SU-DHL-6 (cell line): ENCODE results near the gene CEP104.
"Not testable (repeated sequence)": the region's sequence is repeated elsewhere in the genome, so short reads cannot be mapped to it uniquely, and the experiment has no call there.

Experiments
- H2AFZ ChIP-seq: fragments of 200-600 bp; sonication (generic); 2 replicates; pipeline ENCODE4 v1.6.1; 2014; ENCODE audit warnings: low read depth, mild to moderate bottlenecking, moderate library complexity, mixed read lengths, antibody characterized with exemption, low read length; ENCODE audit not compliant: severe bottlenecking
- H3F3A ChIP-seq: fragments of 200-600 bp; shearing (Covaris generic); 2 replicates; pipeline ENCODE4 v1.6.0; 2016; ENCODE audit warnings: antibody characterized with exemption, mild to moderate bottlenecking; ENCODE audit not compliant: insufficient read depth
- H3K27ac ChIP-seq: fragments of 200-600 bp; sonication (generic); 2 replicates; pipeline ENCODE4 v1.5.1; 2016; ENCODE audit warnings: low read depth, mild to moderate bottlenecking, low read length, moderate library complexity, mixed read lengths
- H3K27me3 ChIP-seq: fragments of 200-600 bp; sonication (generic), shearing (Covaris generic); 2 replicates; pipeline ENCODE4 v1.6.0; 2014; ENCODE audit warnings: mild to moderate bottlenecking, low read length
- H3K36me3 ChIP-seq: fragments of 200-600 bp; sonication (generic); 2 replicates; pipeline ENCODE4 v1.6.1; 2014; ENCODE audit warnings: mild to moderate bottlenecking, low read length, mixed read lengths
- H3K4me2 ChIP-seq: fragments of 300-600, 200-600 bp; shearing (Covaris generic), sonication (generic); 2 replicates; pipeline ENCODE4 v1.6.0; 2014; ENCODE audit warnings: low read length, low read depth, mild to moderate bottlenecking; ENCODE audit not compliant: poor library complexity, severe bottlenecking
- H3K4me3 ChIP-seq: fragments of 200-600 bp; sonication (generic); 2 replicates; pipeline ENCODE4 v1.5.1; 2014; ENCODE audit warnings: antibody characterized with exemption, low read length, mild to moderate bottlenecking, mixed read lengths; ENCODE audit not compliant: insufficient read depth, poor library complexity, severe bottlenecking
- H3K79me2 ChIP-seq: fragments of 200-600 bp; sonication (generic); 2 replicates; pipeline ENCODE4 v1.6.1; 2014; ENCODE audit warnings: mild to moderate bottlenecking, low read length, moderate library complexity; ENCODE audit not compliant: insufficient read depth
- H3K9ac ChIP-seq: fragments of 200-600 bp; sonication (generic); 2 replicates; pipeline ENCODE4 v1.7.0; 2014; ENCODE audit warnings: mild to moderate bottlenecking, low read length
- H3K9me2 ChIP-seq: fragments of 200-600 bp; sonication (generic); replicated peaks from 2 replicates; pipeline ENCODE4 v1.6.1; 2014; ENCODE audit warnings: low read length; ENCODE audit not compliant: insufficient read depth
- H3K9me3 ChIP-seq: fragments of 200-600 bp; sonication (generic); 2 replicates; pipeline ENCODE4 v1.6.1; 2014; ENCODE audit warnings: low read length, mixed read lengths; ENCODE audit not compliant: insufficient read depth
- H4K20me1 ChIP-seq: fragments of 200-600 bp; sonication (generic); 2 replicates; pipeline ENCODE4 v1.6.1; 2014; ENCODE audit warnings: low read depth, mild to moderate bottlenecking, antibody characterized with exemption, low read length, moderate library complexity, mixed read lengths
- EZH2phosphoT487 ChIP-seq: fragments of 200-600 bp; sonication (generic), shearing (Covaris generic); conservative IDR thresholded peaks from 2 replicates; pipeline ENCODE4 v1.6.1; 2018; ENCODE audit warnings: mild to moderate bottlenecking, antibody characterized with exemption, low read length, moderate library complexity, mixed read lengths
- TF ChIP-seq, protein P1 (sequence below): fragments of 200-600 bp; sonication (generic); IDR thresholded peaks from one replicate; pipeline ENCODE4 v1.5.1; 2017; ENCODE audit warnings: antibody characterized with exemption, mild to moderate bottlenecking, low read length, moderate library complexity; ENCODE audit not compliant: insufficient read depth, poor library complexity, severe bottlenecking

The CEP104 gene

GRCh38 chr1:3805038-3805437, 52.0 kb downstream of the CEP104 start:
- Histone ChIP-seq H3K9ac (no peak overlapping the region), H2AFZ (no peak overlapping the region), H3K79me2 (no peaks in the 10 kb centered on the region), H3K4me3 (no peak overlapping the region), H3F3A (no peaks in the 10 kb centered on the region), H3K9me2 (no peaks in the 10 kb centered on the region), H3K4me2 (no peak overlapping the region), H3K9me3 (no peaks in the 10 kb centered on the region), H4K20me1 (no peaks in the 10 kb centered on the region), H3K27ac (no peak overlapping the region), H3K27me3 (no peaks in the 10 kb centered on the region), H3K36me3 (no peaks in the 10 kb centered on the region)
- TF ChIP-seq, protein P1, sequence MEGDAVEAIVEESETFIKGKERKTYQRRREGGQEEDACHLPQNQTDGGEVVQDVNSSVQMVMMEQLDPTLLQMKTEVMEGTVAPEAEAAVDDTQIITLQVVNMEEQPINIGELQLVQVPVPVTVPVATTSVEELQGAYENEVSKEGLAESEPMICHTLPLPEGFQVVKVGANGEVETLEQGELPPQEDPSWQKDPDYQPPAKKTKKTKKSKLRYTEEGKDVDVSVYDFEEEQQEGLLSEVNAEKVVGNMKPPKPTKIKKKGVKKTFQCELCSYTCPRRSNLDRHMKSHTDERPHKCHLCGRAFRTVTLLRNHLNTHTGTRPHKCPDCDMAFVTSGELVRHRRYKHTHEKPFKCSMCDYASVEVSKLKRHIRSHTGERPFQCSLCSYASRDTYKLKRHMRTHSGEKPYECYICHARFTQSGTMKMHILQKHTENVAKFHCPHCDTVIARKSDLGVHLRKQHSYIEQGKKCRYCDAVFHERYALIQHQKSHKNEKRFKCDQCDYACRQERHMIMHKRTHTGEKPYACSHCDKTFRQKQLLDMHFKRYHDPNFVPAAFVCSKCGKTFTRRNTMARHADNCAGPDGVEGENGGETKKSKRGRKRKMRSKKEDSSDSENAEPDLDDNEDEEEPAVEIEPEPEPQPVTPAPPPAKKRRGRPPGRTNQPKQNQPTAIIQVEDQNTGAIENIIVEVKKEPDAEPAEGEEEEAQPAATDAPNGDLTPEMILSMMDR = no peak
- no peak for TF ChIP-seq EZH2phosphoT487

- not testable (repeated sequence) for H3K36me3 ChIP-seq, H2AFZ ChIP-seq, H3K9ac ChIP-seq, H3F3A ChIP-seq, H3K9me3 ChIP-seq, H3K27ac ChIP-seq, H3K4me2 ChIP-seq, H3K79me2 ChIP-seq, H3K9me2 ChIP-seq, H3K4me3 ChIP-seq, H4K20me1 ChIP-seq, H3K27me3 ChIP-seq
Observed at GRCh38 chr1:3804627-3804944, 52.4 kb downstream of the CEP104 start.

DNA sequence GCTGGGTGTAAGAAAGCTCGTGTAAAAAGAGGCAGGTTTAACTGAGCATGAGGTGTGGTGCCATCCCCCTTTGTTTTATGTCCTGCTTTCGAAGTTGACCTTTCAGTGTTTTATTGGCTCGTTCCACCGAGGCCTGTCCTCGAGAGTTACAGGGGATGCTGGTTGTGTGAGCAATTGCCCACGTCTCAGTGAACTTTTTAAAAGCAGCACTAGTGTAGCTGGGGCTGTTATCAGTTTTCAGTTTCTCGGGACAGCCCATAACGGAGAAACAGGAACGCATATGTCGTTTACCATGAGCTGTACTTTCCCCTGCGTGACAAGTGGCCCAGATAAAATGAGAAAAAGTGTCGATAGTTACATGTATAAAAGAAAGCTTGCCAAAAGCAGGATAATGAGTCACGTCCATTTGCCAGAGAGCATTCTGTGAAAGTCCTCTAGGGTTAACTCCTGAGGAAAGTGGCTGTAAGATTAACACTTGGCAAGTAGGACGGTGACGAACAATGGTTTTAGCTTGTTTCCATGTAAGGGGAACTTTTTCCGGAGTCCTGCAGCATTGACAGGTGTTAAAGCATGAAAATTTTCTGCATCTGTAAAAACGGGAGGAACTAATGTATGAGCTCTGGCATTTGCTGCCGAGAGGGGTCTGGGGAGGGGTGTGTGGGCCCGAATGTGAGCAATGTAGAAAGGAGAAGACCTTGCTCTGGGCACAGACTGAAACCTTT, 52.9 kb downstream of the CEP104 start:
- Histone ChIP-seq H3K27me3 (no peaks in the 10 kb centered on the region), H3K9ac (no peak overlapping the region), H3K4me2 (no peak overlapping the region), H3K36me3 (no peaks in the 10 kb centered on the region), H3K9me3 (no peaks in the 10 kb centered on the region), H3F3A (no peaks in the 10 kb centered on the region), H3K27ac (no peak overlapping the region), H3K79me2 (no peaks in the 10 kb centered on the region), H3K9me2 (no peaks in the 10 kb centered on the region), H2AFZ (no peak overlapping the region), H3K4me3 (no peak overlapping the region), H4K20me1 (no peaks in the 10 kb centered on the region)
- TF ChIP-seq, protein P1 = no peak
- no peak for TF ChIP-seq EZH2phosphoT487

- H3K36me3 ChIP-seq = not testable (repeated sequence)
Observed at GRCh38 chr1:3800795-3801194, 56.2 kb downstream of the CEP104 start.

More at GRCh38 chr1:3800795-3801194, 56.2 kb downstream of the CEP104 start:
- not testable (repeated sequence) for H3K9ac ChIP-seq, H3K9me3 ChIP-seq, H3K79me2 ChIP-seq, H3K4me2 ChIP-seq, H3K9me2 ChIP-seq, H2AFZ ChIP-seq, H3F3A ChIP-seq, H3K27ac ChIP-seq, H3K4me3 ChIP-seq, H4K20me1 ChIP-seq, H3K27me3 ChIP-seq
